GM21737 (cell line): ENCODE measurements around the gene HTRA2.

Experiments
- ATAC-seq: cut with Tn5 transposase; IDR thresholded peaks from one replicate; pipeline ENCODE4 v1.9.1; 2021; ENCODE audit warnings: mild to moderate bottlenecking, moderate library complexity; ENCODE audit not compliant: unreplicated experiment

The HTRA2 gene

GRCh38 chr2:74536166-74536950 lies 6.6 kb downstream of the HTRA2 start:
- no peak for ATAC-seq

- no peak for ATAC-seq
Observed at GRCh38 chr2:74537140-74537539, 7.4 kb downstream of the HTRA2 start.

DNA sequence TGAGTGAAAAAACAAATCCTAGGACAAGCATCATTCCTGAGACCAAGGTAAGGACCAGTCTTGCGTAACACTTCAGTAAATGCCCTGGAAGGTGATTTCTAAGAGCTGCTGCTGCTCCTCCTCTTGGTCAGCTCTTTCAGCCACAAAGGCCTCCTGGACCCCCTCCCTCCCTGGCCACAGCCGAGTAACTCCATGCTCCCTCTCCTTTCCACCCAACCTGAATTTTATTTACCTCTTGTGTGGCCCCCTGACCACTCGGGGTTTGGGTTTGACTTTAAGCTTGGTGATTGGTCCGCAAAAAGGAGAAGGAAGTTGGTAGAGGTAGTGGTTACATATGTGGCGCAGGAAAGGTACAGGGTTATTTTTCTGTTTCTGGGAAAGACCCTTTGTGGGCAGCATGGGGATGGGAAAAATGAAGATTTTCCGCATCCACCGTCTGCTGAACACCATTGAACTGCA lies 9.2 kb downstream of the HTRA2 start:
- no peak for ATAC-seq

- ATAC-seq = no peak
Observed at GRCh38 chr2:74540291-74540690, 10.6 kb downstream of the HTRA2 start.

DNA sequence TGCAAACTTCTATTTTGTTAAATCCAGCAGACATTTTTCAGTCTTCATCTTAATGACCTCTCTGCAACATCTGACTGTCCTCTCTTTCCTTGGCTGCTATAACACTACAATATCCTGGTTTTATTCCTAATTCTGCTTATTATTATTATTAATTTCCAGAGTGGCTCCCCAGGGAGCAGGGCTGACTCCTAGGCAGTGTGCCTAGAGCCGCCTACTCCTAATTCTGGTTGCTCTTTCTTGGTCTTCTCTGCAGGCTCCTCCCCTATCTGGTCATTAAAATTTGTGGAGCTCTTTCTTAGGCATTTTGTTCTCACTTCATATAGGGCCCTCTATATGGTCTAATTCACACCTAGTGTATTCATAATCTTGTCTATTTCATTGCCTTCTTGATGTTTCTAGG lies 13.2 kb downstream of the HTRA2 start:
- ATAC-seq = no peak

DNA sequence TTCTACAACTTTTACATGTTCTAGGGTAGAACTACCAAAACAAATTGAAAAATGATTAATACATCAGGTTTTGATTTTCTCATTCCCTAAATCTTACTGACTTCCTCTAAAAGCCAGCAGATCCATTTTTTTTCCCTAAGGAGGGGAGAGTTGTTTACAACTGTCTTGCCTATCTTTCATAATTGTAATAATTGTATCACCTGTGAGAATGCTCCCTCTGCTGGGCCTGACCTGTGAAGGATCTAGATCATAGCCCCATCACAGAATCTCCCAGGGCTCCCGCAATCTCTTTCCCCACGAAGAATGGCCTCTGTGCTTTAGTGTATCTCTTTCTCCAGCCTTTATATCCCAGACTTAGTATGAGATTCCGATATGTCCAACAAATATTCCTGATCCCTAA lies 14.9 kb downstream of the HTRA2 start:
- no peak for ATAC-seq

DNA sequence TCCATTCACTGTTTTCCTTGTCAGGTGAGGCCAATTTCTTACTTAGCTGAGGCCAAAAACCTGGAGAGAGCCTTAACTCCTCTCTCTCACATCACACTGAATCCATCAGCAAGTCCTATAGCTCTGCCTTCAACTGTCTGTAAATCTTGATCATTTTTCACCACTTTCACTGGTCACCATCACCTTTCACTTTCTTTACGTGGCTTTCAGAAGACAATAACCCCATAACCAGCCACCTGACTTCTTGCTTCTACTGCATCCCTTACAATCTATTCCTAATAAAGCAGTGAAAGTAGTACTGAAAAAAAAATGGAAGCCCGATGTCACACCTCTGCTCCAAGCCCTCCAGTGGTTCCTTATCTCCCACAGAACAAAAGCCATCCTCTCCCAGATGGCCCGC lies 16.3 kb downstream of the HTRA2 start:
- ATAC-seq = no peak

- ATAC-seq = no peak
Observed at GRCh38 chr2:74548285-74548899, 18.7 kb downstream of the HTRA2 start.

DNA sequence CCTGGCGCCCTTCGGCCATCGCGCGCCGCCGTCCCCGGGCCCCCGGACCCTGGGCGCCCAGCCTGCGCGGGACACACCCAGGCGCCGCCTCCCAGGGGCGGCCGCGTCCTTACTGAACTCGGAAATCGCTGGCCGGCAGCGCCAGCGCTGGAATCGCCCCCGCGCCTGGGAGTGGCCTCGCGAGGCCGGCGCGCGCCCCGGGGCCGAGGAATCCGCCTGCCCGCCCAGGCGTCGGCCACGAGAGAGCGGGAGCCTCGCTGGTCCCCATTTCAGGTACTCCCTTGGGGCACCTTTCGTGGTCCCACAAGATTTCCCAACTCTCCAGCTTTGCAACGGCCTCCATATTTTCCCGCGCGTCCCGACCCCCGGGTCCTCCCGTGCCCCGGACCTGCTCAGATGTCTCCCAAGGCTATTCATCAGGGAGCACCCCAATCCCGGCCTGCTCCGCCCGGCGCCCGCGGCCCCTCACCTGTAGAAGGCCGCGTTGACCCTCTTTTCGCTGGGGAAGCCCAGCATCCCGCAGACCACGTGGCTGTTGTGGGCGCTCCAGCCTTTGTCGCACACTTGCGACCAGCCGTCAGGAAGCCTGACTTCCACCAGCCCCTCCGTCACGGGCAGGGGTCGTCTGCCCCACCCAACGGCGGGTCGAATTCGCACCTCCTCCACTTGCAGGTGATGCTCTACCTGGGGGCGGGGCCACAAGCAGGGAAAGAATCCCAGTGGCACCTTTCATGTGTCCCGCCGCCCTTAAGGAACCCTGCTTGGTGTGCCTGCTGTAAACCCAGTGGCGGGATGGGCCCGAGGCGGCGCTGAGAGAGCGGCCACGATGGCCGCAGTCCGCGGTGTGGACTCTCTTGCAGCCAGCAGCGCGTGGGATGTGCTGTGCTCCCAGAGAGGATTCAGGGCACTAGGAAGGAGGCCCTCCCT lies 19.4 kb downstream of the HTRA2 start:
- ATAC-seq = peak; percentile 37

DNA sequence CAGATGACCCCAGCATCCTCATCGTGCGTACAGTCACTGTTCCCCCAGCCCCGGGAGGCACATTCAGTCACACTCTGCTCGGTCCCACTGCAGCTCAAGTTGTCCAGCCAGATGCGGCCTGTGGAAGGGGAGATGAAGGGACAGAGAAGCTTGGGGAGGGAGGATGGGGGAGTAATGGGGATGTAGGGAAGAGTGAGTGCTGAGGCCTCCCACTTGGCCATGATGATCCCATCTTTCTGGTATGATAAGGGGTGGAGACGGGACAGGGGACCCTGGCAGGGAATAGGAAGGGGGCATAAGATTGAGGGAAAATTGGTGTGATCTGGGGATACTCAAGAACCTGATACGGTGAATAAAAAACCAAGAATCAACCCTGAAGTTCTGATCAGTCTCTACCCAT lies 20.5 kb downstream of the HTRA2 start:
- no peak for ATAC-seq

- ATAC-seq = no peak
Observed at GRCh38 chr2:74551530-74551929, 21.8 kb downstream of the HTRA2 start.

DNA sequence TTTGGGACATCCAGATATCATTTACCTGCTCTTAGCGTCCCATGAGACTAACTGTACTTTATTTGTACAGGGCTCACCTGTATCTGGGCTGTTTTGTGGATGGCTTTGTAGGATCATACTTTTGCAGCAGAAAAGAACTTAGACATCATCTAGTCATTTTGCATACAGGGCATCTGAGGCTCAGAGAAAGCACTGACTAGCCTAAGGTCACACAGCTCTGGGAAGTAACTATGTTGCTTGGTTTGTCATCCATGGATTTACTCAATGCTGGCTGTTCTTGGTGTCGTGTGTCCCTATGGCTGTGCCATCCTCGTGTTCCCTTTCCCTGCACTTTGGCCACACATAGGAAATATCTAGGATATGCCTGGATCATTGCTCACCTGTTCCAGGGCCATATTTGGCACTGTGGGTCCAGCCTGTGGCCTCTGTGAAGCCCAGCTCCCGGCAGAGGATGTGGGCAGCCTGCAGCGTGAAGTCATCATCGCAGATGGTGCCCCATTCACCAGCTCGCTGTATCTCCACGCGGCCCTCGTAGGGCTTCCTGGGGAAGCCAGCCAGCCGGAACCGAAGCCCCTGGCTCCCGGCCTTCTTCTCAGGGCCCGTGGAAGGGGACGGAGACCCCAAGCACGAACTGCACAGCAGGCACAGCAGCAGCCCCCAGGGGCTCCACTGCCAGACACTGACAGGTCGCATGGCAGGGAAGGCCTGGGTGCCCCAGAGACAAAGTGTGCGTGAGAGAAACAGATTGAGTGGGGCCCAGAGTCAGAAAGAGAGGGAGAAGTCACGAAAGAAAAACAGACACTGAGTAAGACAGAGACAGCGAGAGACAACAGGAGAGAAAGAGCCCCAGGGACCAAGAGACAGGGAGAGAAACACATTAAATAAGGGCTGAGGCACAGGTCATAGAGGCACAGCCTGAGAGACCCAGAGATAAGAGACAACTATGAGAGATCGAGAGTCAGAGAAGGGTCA lies 22.5 kb downstream of the HTRA2 start:
- no peak for ATAC-seq

DNA sequence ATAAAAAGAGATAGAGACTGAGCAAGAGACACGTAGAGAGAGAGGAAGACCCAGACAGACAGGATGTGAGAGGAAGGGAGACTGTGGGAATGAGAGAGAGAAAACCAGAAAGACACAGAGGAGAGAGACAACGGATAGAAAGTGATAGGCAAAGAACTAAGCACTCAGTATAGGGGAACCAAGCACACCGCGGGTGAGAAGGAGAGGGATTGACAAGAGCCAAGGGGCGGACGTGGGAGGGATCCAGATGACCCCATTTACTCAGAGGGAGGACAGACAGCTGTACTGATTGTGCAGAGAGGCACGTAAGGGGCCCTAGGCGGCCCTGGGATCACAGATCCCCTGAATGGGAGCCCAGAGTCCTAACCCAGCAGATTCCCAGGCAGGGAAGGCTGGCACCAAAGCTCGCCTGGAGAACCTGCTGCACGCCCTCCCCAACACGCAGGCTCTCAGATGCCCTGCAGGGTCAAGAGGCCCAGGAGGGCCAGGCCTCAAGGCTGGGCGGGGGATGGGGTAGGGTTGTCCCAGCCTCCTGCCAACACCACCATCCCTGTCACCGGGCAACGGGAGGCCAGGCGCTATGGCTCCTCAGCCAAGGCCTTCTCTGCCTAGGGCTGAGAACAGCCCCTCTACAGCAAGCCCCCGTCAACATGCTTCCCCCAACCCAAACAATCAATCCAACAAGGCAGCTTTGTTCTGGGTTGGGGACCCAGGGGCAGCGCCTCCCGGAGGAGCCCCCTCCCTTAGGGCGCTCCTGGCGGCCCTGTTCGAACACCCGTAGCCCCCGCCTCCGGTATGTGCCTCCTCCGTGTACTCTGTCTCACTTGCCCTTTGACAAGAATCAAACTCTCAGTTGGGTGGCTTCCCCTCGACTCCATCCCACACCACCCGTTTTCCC lies 23.4 kb downstream of the HTRA2 start:
- ATAC-seq = no peak

DNA sequence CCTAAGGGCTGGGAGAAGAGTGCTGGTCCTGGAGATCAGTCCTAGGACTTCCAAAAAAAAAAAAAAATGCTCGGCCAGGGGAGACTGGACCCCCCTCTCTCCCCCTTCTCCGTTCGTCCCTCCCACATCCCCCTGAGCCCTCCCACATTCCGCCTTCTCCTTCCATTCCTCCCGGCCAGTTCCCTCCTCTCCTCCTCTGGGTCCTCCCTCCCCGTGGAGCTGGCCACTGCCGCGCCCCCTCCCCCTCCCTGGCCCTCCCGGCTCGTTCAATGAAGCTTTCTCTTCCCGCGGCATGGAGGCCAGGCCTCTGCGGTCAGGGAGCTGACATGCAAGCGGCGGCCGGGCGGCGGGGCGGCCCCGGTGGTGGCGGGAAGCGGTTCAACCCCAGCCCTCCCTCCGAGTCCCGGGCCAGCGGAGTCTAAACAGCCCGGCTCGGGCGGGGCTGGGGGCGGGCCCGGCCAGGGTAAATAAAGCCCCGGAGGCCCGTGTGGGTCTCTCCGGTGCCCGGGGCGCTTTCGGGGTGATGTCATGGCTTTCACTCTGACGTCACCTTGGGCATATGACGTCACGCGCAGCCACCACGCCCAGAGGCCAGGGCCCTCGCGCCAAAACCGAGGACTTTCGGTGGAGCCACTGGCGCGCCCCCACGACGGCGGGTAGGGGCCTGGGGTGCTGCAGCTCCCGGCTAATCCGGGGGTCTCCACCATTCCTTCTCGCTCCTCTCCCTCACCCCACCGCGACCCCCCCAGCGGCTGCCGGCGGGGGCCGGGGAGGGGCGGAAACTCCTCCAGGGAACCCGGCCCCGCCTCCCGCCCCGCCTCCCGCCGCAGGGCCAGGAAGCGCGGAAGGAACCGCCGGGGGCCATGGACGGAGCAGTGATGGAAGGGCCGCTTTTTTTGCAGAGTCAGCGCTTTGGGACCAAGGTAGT lies 24.4 kb downstream of the HTRA2 start, which contains the start of the genes DOK1 and LOXL3:
DOK1 (plus strand) TSS at position 829 of the 928 bp plus-strand sequence; CDS start at position 864, 35 bp downstream.
LOXL3 (minus strand) TSS at position 51 of the 928 bp plus-strand sequence. CDS start 1,308 bp downstream, outside the sequence.
- peak; percentile 49 for ATAC-seq

- peak; percentile 38 for ATAC-seq
Observed at GRCh38 chr2:74554820-74555531, 25.2 kb downstream of the HTRA2 start.

DNA sequence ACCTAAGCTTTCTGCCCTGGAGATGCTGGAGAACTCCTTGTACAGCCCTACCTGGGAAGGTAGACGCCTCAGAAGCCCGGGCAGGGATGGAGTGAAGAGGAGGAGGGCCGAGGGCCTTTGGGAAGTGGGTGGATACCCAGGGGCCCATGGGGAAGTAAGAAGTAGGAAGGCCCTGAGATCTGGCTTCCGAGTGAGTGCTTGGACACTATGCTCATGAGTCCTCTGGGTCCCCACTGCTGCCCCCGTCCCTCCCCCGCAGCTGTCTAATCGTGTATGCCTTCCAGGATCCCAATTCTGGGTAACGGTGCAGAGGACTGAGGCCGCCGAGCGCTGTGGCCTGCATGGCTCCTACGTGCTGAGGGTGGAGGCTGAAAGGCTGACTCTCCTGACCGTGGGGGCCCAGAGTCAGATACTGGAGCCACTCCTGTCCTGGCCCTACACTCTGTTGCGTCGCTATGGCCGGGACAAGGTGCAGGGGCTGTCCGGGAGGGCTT lies 25.9 kb downstream of the HTRA2 start:
- ATAC-seq = no peak

GRCh38 chr2:74556159-74556558 lies 26.4 kb downstream of the HTRA2 start:
- ATAC-seq = no peak
